Thyroid gland (tissue), 4 donors: ENCODE data around the gene SYTL2.

Experiments
- CTCF ChIP-seq, 6 experiments: fragments of 200-600 bp in 3 of 6; fragments of 450-650 bp in 3 of 6; sonication (generic) in 3 of 6; IDR thresholded peaks; one replicate each; pipeline ENCODE4 v1.5.1; 2016 to 2019; ENCODE audit warnings: antibody characterized with exemption in 6 of 6, mild to moderate bottlenecking in 2 of 6, inconsistent platforms in 1 of 6, moderate library complexity in 1 of 6
- POLR2A ChIP-seq, 2 donors: fragments of 450-650 bp; IDR thresholded peaks; one replicate each; pipeline ENCODE4 v1.6.1; 2017; ENCODE audit warnings: antibody characterized with exemption in 2 of 2, mild to moderate bottlenecking in 2 of 2, moderate library complexity in 1 of 2

GRCh38 chr11:85666687-85667086 is 144.3 kb downstream of the SYTL2 start:
- TF ChIP-seq POLR2A (IDR thresholded peaks at IDR 0.05) (no peak), CTCF (IDR thresholded peaks at IDR 0.05) (no peak)
